ENCODE measurements around the gene CAMK2G. TPM values are rescaled to one million over a fixed set of nuclear protein-coding genes. Genes with fewer than 3 reads are reported as not detected.

The CAMK2G gene
- total RNA-seq, 2 donors from 2014 or later, result 40.0 to 45.8 TPM

- Histone ChIP-seq H3K9me3 (no peaks in the 10 kb centered on the region), H3K9ac (ENCODE audit: low read depth in 2 of 2, low read length in 2 of 2) (peak within 1 kb of the TSS; percentile 62 to 79), H3K4me1 (peaks cover 12% of the 10 kb centered on the region), H3K36me3 (no peaks in the 10 kb centered on the region), H3K27ac (peak within 1 kb of the TSS; percentile 58), H3K27me3 (no peaks in the 10 kb centered on the region), H3K4me3 (peak within 1 kb of the TSS; percentile 57)
- DNase-seq, result peak; percentile 70
- intact Hi-C loops (cut with DNase I), result no loop called here
- TF ChIP-seq, protein P1, sequence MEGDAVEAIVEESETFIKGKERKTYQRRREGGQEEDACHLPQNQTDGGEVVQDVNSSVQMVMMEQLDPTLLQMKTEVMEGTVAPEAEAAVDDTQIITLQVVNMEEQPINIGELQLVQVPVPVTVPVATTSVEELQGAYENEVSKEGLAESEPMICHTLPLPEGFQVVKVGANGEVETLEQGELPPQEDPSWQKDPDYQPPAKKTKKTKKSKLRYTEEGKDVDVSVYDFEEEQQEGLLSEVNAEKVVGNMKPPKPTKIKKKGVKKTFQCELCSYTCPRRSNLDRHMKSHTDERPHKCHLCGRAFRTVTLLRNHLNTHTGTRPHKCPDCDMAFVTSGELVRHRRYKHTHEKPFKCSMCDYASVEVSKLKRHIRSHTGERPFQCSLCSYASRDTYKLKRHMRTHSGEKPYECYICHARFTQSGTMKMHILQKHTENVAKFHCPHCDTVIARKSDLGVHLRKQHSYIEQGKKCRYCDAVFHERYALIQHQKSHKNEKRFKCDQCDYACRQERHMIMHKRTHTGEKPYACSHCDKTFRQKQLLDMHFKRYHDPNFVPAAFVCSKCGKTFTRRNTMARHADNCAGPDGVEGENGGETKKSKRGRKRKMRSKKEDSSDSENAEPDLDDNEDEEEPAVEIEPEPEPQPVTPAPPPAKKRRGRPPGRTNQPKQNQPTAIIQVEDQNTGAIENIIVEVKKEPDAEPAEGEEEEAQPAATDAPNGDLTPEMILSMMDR (IDR thresholded peaks at IDR 0.05), result no peak
These were observed 36.6 kb upstream of the CAMK2G start, which contains the start of gene PLAU for GRCh38 chr10:73910764-73911552. Gene PLAU, plus strand, starts transcription at chr10:73911132. Its CDS starts 424 bp downstream, at chr10:73911556.

DNA sequence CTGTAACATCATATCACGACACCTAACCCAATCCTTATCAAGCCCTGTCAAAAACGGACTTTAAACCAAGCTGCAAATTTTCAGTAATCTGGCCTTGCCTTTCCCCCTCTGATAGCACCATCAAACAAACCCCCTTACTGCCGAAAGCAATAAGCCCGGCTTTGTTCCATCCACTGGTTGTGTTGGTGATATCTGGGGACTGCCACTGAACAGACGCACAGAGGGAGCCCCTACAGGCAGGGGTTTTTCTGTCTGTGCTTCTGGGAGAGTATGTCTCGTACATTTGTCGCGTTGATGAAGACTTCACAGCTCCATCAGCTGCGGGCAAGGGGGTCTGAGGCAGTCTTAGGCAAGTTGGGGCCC, 36.0 kb upstream of the CAMK2G start:
- Histone ChIP-seq H3K4me1 (peaks cover 7% of the 10 kb centered on the region), H3K36me3 (no peaks in the 10 kb centered on the region), H3K9ac (ENCODE audit: low read depth in 2 of 2, low read length in 2 of 2) (peak overlapping the region; percentile 60 to 62), H3K27ac (peak overlapping the region; percentile 58), H3K9me3 (no peaks in the 10 kb centered on the region), H3K4me3 (peak overlapping the region; percentile 57), H3K27me3 (no peaks in the 10 kb centered on the region)
- peak; percentile 31 for DNase-seq
- intact Hi-C loops (cut with DNase I), result no loop called here
- TF ChIP-seq, protein P1 (IDR thresholded peaks at IDR 0.05), result no peak

GRCh38 chr10:73909540-73910115, 35.3 kb upstream of the CAMK2G start:
- H3K27me3 ChIP-seq, result no peaks in the 10 kb centered on the region
- no peaks in the 10 kb centered on the region for H3K9me3 ChIP-seq
- H3K27ac ChIP-seq, result peak overlapping the region; percentile 61
- no peaks in the 10 kb centered on the region for H3K36me3 ChIP-seq
- TF ChIP-seq, protein P1 (IDR thresholded peaks at IDR 0.05), result no peak
- intact Hi-C loops (cut with DNase I), result no loop called here
- DNase-seq, result peak; percentile 24
- no peak overlapping the region for H3K4me3 ChIP-seq
- H3K4me1 ChIP-seq, result peaks cover 7% of the 10 kb centered on the region
- no peak overlapping the region for H3K9ac ChIP-seq (ENCODE audit: low read depth in 2 of 2, low read length in 2 of 2)

GRCh38 chr10:73908853-73909539, 34.6 kb upstream of the CAMK2G start:
- Histone ChIP-seq H3K36me3 (no peaks in the 10 kb centered on the region), H3K9me3 (no peaks in the 10 kb centered on the region), H3K4me1 (peaks cover 7% of the 10 kb centered on the region), H3K9ac (ENCODE audit: low read depth in 2 of 2, low read length in 2 of 2) (no peak overlapping the region), H3K27me3 (no peaks in the 10 kb centered on the region), H3K27ac (peak overlapping the region; percentile 61), H3K4me3 (no peak overlapping the region)
- intact Hi-C loops (cut with DNase I), result no loop called here
- peak; percentile 40 for DNase-seq
- TF ChIP-seq, protein P1 (IDR thresholded peaks at IDR 0.05), result no peak

- no peaks in the 10 kb centered on the region for H3K9me3 ChIP-seq
- TF ChIP-seq, protein P1 (IDR thresholded peaks at IDR 0.05), result no peak
- H3K27ac ChIP-seq, result peak overlapping the region; percentile 69
- H3K4me1 ChIP-seq, result peaks cover 7% of the 10 kb centered on the region
- H3K27me3 ChIP-seq, result no peaks in the 10 kb centered on the region
- H3K36me3 ChIP-seq, result no peaks in the 10 kb centered on the region
- peak; percentile 22 for DNase-seq
- no peak overlapping the region for H3K4me3 ChIP-seq
- no peak overlapping the region for H3K9ac ChIP-seq (ENCODE audit: low read depth in 2 of 2, low read length in 2 of 2)
- intact Hi-C loops (cut with DNase I), result no loop called here
These were observed 33.6 kb upstream of the CAMK2G start for GRCh38 chr10:73907841-73908517.
